Mammary epithelial cell (primary cell): ENCODE measurements around the gene ADAMTS10.

ENCODE experiments used
- EZH2 ChIP-seq: IDR thresholded peaks from 2 replicates; pipeline ENCODE4 v1.6.1; 2012; ENCODE audit warnings: low read length, inconsistent platforms, borderline replicate concordance
- TF ChIP-seq, protein P1 (sequence below), 2 donors: IDR thresholded peaks in 1 of 2; conservative IDR thresholded peaks in 1 of 2; 2 replicates each; pipeline ENCODE4 v1.5.1; 2011 to 2012; ENCODE audit warnings: inconsistent platforms in 2 of 2, low read length in 2 of 2, mild to moderate bottlenecking in 2 of 2, control low read depth in 1 of 2, low read depth in 1 of 2; ENCODE audit not compliant: insufficient read depth in 1 of 2; ENCODE audit errors: extremely low read depth in 1 of 2

DNA sequence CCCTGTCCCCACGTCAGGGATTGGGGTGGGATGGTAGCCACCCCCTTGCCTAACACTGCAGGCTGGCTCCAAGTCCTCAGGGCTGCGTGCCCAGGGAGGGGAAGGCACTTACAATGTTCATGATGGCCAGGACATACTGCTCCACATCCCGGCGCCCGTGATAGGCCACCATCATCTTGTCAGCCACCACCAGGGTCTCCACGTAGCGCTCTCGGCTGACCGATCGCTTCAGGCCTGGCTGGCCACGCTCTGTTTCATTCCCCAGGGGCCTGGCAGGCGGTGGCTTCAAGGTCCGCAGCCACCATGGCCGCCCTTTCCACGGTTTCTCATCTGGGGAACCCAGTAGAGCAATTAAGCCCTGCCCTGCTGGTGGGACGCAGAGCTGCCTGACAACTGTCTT is 9.7 kb downstream of the ADAMTS10 start:
- TF ChIP-seq, protein P1, sequence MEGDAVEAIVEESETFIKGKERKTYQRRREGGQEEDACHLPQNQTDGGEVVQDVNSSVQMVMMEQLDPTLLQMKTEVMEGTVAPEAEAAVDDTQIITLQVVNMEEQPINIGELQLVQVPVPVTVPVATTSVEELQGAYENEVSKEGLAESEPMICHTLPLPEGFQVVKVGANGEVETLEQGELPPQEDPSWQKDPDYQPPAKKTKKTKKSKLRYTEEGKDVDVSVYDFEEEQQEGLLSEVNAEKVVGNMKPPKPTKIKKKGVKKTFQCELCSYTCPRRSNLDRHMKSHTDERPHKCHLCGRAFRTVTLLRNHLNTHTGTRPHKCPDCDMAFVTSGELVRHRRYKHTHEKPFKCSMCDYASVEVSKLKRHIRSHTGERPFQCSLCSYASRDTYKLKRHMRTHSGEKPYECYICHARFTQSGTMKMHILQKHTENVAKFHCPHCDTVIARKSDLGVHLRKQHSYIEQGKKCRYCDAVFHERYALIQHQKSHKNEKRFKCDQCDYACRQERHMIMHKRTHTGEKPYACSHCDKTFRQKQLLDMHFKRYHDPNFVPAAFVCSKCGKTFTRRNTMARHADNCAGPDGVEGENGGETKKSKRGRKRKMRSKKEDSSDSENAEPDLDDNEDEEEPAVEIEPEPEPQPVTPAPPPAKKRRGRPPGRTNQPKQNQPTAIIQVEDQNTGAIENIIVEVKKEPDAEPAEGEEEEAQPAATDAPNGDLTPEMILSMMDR (conservative IDR thresholded peaks at IDR 0.05 in 1 of 2, IDR thresholded peaks at IDR 0.05 in 1 of 2; ENCODE audit: extremely low read depth in 1 of 2, insufficient read depth in 1 of 2, low read depth in 1 of 2, low read length in 2 of 2), result no peak
- no peak for TF ChIP-seq EZH2
